ENCODE data around the gene RPL7L1.

- TF ChIP-seq, protein P1, sequence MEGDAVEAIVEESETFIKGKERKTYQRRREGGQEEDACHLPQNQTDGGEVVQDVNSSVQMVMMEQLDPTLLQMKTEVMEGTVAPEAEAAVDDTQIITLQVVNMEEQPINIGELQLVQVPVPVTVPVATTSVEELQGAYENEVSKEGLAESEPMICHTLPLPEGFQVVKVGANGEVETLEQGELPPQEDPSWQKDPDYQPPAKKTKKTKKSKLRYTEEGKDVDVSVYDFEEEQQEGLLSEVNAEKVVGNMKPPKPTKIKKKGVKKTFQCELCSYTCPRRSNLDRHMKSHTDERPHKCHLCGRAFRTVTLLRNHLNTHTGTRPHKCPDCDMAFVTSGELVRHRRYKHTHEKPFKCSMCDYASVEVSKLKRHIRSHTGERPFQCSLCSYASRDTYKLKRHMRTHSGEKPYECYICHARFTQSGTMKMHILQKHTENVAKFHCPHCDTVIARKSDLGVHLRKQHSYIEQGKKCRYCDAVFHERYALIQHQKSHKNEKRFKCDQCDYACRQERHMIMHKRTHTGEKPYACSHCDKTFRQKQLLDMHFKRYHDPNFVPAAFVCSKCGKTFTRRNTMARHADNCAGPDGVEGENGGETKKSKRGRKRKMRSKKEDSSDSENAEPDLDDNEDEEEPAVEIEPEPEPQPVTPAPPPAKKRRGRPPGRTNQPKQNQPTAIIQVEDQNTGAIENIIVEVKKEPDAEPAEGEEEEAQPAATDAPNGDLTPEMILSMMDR (IDR thresholded peaks at IDR 0.05), result no peak
- no peak for TF ChIP-seq POLR2A (IDR thresholded peaks at IDR 0.05)
These were observed 53.8 kb downstream of the RPL7L1 start for GRCh38 chr6:42933205-42933604.
